Adrenal gland (tissue), 5 donors: Measurements from ENCODE around the gene PHGDH.

ENCODE experiments used
- CTCF ChIP-seq, 6 experiments: fragments of 450-650 bp in 4 of 6; fragments of 200-600 bp in 2 of 6; sonication (generic) in 1 of 6; IDR thresholded peaks; 1 replicate in 5 of 6; 2 replicates in 1 of 6; pipeline versions ENCODE4 v1.5.1 to v1.8.0; 2016 to 2021; ENCODE audit warnings: antibody characterized with exemption in 6 of 6, mild to moderate bottlenecking in 2 of 6, moderate library complexity in 1 of 6
- POLR2A ChIP-seq, 2 donors: fragments of 450-650 bp; IDR thresholded peaks; one replicate each; pipeline ENCODE4 v1.6.1; 2017; ENCODE audit warnings: antibody characterized with exemption in 2 of 2, mild to moderate bottlenecking in 2 of 2, moderate library complexity in 1 of 2
- donor health status: DM: no; HTN: no; CAD: no.

GRCh38 chr1:119675349-119676345, 36.1 kb upstream of the PHGDH start:
- TF ChIP-seq CTCF (IDR thresholded peaks at IDR 0.05) (peak; percentile 83 to 93 (median 91)), POLR2A (IDR thresholded peaks at IDR 0.05) (no peak)
